Activated naive CD8-positive, alpha-beta T cell (primary cell): Measurements from ENCODE around the gene NDST3.

Source experiments
- H3K27ac Mint-ChIP-seq: one replicate; pipeline ENCODE4 v1.8.0; 2021; ENCODE audit warnings: mixed read lengths
- H3K27me3 Mint-ChIP-seq: one replicate; pipeline ENCODE4 v1.8.0; 2021; ENCODE audit warnings: mixed read lengths
- H3K36me3 Mint-ChIP-seq: one replicate; pipeline ENCODE4 v1.8.0; 2021; ENCODE audit warnings: mixed read lengths
- H3K4me1 Mint-ChIP-seq: one replicate; pipeline ENCODE4 v1.8.0; 2021; ENCODE audit warnings: low read depth, mixed read lengths
- H3K4me3 Mint-ChIP-seq: one replicate; pipeline ENCODE4 v1.8.0; 2021; ENCODE audit warnings: mild to moderate bottlenecking, mixed read lengths
- H3K9me3 Mint-ChIP-seq: one replicate; pipeline ENCODE4 v1.8.0; 2021; ENCODE audit warnings: low read depth, mixed read lengths

The NDST3 gene

DNA sequence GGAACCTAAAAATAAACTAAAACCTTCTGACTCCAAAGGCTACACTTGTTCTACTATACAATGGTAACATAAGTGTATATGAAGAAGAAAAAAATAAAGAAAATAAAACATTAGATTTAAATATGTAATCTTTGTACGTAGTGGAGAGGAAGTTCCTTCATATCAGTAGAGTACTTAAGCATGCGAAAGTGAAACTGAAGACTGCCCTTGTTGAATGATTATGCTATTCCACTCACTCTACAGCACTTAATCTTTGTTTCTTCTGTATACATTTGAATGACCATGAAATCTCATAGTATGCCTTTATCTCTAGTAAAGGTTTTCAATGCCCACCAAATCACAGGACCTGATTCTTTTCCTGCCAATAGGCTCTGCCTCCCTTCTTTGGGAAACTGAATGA, 78.9 kb downstream of the NDST3 start:
- no peak overlapping the region for H3K27ac Mint-ChIP-seq
- H3K4me3 Mint-ChIP-seq: no peak overlapping the region
- peaks cover 3% of the 10 kb centered on the region for H3K9me3 Mint-ChIP-seq
- peaks cover 5% of the 10 kb centered on the region for H3K4me1 Mint-ChIP-seq
- H3K27me3 Mint-ChIP-seq: peaks cover 2% of the 10 kb centered on the region
- no peaks in the 10 kb centered on the region for H3K36me3 Mint-ChIP-seq

DNA sequence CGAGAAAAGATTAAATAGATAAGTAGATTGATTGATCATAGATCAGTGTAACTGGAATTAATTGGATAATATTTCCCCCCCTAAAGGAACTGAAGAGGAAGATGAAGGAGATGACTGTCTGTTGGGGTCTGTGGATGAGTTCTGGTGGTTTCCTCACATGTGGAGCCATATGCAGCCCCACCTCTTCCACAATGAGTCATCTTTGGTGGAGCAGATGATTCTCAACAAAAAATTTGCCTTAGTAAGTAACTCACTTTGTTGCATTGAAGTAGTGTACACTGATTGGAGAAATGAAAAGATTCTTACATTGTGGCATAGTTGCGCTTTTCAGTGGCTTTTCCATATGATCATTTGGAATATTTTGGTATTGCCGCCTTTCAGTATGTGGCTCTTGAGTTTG, 80.4 kb downstream of the NDST3 start:
- peaks cover 5% of the 10 kb centered on the region for H3K4me1 Mint-ChIP-seq
- H3K36me3 Mint-ChIP-seq: no peaks in the 10 kb centered on the region
- H3K9me3 Mint-ChIP-seq: peaks cover 3% of the 10 kb centered on the region
- no peak overlapping the region for H3K27ac Mint-ChIP-seq
- peaks cover 2% of the 10 kb centered on the region for H3K27me3 Mint-ChIP-seq
- no peak overlapping the region for H3K4me3 Mint-ChIP-seq

DNA sequence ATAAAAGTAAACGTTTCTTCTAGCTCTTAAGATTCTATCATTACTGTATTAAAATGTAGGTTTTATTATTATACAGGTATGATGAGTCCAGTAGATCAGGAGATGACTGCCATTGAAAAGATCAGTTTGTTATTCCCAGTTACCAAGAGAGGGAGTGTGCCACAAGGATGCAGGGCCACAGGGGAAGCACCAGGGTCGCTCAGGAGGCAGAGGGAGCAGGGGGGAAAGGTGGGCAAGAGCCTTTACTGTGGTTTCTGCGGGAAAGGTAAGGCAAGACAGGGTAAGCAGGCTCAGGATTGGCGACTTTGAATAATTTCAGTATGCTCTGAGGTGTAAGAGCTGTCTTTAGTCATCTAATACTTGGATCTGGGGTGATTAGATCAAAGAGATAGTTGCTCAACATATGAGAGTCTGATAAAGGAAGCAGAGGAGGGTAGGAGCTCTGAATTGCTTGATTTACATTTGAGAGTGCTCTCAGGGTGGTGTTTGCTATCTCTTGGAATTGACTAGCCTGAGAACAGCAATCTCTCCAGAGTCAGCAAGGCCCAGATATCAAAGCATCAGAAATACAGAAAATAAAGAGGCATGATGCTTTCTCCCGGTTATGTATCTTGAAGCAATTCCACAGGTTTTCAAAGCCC, 86.0 kb downstream of the NDST3 start:
- no peak overlapping the region for H3K4me3 Mint-ChIP-seq
- H3K4me1 Mint-ChIP-seq: no peaks in the 10 kb centered on the region
- H3K36me3 Mint-ChIP-seq: no peaks in the 10 kb centered on the region
- no peaks in the 10 kb centered on the region for H3K9me3 Mint-ChIP-seq
- H3K27ac Mint-ChIP-seq: no peak overlapping the region
- H3K27me3 Mint-ChIP-seq: peaks cover 2% of the 10 kb centered on the region

DNA sequence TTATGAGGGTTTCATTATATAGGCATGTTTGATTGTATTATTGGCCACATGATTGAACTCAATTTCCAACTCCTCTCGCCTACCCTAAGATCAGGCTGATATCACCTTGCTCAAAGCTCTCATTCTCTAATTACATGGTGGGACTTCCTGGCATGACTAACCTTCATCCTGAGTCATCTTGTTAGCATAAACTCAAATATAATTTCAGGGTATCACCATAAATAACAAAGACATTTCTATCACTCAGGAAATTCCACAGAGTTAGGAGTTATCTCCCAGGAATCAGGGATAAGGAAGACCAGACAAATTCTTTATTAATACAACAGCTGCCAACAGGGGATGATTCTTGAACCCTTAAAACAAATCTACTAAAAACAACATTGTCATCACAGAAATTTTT, 90.7 kb downstream of the NDST3 start:
- H3K4me1 Mint-ChIP-seq: no peaks in the 10 kb centered on the region
- no peak overlapping the region for H3K27ac Mint-ChIP-seq
- no peaks in the 10 kb centered on the region for H3K36me3 Mint-ChIP-seq
- no peaks in the 10 kb centered on the region for H3K27me3 Mint-ChIP-seq
- H3K4me3 Mint-ChIP-seq: no peak overlapping the region
- H3K9me3 Mint-ChIP-seq: no peaks in the 10 kb centered on the region

GRCh38 chr4:118139241-118139640, 105.0 kb downstream of the NDST3 start:
- Mint-ChIP-seq H3K4me1 (no peaks in the 10 kb centered on the region), H3K27me3 (no peaks in the 10 kb centered on the region), H3K9me3 (peaks cover under 1% of the 10 kb centered on the region)

GRCh38 chr4:118141240-118141639, 107.0 kb downstream of the NDST3 start:
- Mint-ChIP-seq H3K4me3 (no peak overlapping the region), H3K27ac (no peak overlapping the region), H3K4me1 (no peaks in the 10 kb centered on the region), H3K9me3 (no peaks in the 10 kb centered on the region), H3K36me3 (no peaks in the 10 kb centered on the region), H3K27me3 (no peaks in the 10 kb centered on the region)

More at GRCh38 chr4:118139241-118139640, 105.0 kb downstream of the NDST3 start:
- Mint-ChIP-seq H3K36me3 (no peaks in the 10 kb centered on the region), H3K27ac (no peak overlapping the region), H3K4me3 (no peak overlapping the region)

- Mint-ChIP-seq H3K27ac (no peak overlapping the region), H3K9me3 (peaks cover 10% of the 10 kb centered on the region), H3K4me3 (no peak overlapping the region), H3K4me1 (no peaks in the 10 kb centered on the region), H3K36me3 (peaks cover 1% of the 10 kb centered on the region), H3K27me3 (no peaks in the 10 kb centered on the region)
Observed at GRCh38 chr4:118154649-118155048, 120.4 kb downstream of the NDST3 start.

GRCh38 chr4:118155516-118155915, 121.2 kb downstream of the NDST3 start:
- Mint-ChIP-seq H3K27ac (no peak overlapping the region), H3K36me3 (peaks cover 6% of the 10 kb centered on the region), H3K4me3 (no peak overlapping the region), H3K9me3 (peaks cover 14% of the 10 kb centered on the region), H3K27me3 (no peaks in the 10 kb centered on the region), H3K4me1 (no peaks in the 10 kb centered on the region)

DNA sequence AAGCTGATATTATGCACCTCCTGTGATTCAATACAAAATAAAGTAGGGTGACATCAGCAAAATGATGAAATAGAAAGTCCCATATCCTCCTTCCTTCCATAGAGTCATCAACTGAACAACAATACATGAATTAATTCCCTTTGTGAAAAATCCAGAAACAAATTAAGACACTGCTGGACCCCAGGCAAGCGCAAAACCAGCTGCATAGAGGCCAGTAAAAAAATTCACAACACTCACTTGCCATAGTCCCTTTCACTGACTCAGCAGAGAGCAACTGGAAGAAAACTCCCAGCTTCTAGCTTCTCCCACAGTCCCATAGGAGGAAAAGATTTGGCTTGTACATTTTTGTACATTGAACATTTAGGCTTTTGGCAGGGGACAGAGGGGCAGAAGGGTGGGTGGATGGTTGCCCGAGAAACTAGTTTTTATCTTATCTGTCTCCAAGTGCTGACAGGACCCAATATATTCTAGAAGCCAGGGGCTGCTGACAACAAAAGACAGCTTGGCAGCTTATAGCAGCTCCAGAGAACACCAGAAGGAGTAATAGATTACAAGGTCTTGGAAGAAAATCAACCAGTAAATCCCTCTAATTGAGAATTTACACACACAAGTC, 124.6 kb downstream of the NDST3 start:
- Mint-ChIP-seq H3K9me3 (peaks cover 14% of the 10 kb centered on the region), H3K27ac (no peak overlapping the region), H3K27me3 (no peaks in the 10 kb centered on the region), H3K4me1 (no peaks in the 10 kb centered on the region), H3K4me3 (no peak overlapping the region), H3K36me3 (peaks cover 6% of the 10 kb centered on the region)

DNA sequence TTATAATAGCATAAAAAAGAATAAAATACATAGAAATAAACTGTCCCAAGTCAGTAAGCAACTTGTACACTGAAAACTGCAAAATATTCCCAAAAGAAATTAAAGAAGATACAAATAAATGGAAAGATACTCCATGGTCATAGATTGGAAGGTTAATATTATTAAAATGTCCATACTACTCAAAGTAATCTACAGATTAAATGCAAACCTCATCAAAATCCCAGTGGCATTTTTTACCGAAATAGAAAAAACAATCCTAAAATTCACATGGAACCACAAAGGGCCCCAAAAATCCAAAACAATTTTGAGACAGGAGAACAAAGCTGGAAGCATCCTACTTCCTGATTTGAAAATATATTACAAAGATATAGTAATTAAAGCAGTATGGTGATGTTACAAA, 133.0 kb downstream of the NDST3 start:
- no peaks in the 10 kb centered on the region for H3K9me3 Mint-ChIP-seq
- H3K27me3 Mint-ChIP-seq: no peaks in the 10 kb centered on the region

DNA sequence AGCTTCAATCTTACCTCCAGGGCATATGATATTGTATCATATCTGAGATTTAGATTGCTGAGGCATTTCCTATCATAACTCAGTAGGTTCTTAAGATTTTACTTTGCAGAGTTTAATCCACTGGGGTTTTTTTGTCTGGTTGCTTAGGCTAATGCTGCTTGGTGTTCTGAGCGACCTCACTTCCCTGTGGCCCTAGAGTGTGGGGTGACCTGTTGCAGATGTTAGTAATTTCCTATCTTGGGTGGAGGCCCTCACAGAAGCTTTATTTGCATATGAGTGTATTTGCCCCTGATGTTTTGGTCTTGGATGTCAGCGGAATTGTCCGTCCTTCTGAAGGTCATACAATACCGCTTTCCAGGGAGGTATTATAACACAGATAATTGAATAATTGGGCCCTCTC, 137.1 kb downstream of the NDST3 start:
- Mint-ChIP-seq H3K4me1 (peaks cover 3% of the 10 kb centered on the region), H3K27ac (no peak overlapping the region), H3K27me3 (peaks cover 4% of the 10 kb centered on the region), H3K9me3 (no peaks in the 10 kb centered on the region), H3K4me3 (no peak overlapping the region), H3K36me3 (no peaks in the 10 kb centered on the region)

More for the DNA sequence above, 133.0 kb downstream of the NDST3 start:
- H3K27ac Mint-ChIP-seq: no peak overlapping the region
- H3K4me3 Mint-ChIP-seq: no peak overlapping the region
- no peaks in the 10 kb centered on the region for H3K36me3 Mint-ChIP-seq
- H3K4me1 Mint-ChIP-seq: no peaks in the 10 kb centered on the region

DNA sequence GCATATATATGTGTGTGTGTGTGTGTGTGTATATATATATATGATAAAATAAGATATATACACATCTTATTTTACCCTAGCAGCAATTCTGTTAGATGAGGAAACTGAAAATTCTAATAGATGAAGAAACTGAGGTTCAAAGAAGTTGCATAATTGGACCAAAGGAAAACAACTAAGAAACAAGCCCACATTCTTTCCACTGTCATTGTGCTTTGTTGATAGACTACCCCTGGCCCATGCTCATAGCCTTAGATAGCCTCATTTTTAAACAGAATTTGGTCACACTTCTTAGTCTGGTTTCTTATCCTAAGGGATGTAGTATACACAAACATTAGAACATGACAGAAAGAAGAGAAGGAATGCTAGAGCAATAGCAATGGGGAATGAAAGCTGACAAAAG, 138.8 kb downstream of the NDST3 start:
- Mint-ChIP-seq H3K36me3 (no peaks in the 10 kb centered on the region), H3K27me3 (peaks cover 4% of the 10 kb centered on the region), H3K4me1 (peaks cover 3% of the 10 kb centered on the region), H3K9me3 (no peaks in the 10 kb centered on the region), H3K4me3 (no peak overlapping the region), H3K27ac (no peak overlapping the region)

DNA sequence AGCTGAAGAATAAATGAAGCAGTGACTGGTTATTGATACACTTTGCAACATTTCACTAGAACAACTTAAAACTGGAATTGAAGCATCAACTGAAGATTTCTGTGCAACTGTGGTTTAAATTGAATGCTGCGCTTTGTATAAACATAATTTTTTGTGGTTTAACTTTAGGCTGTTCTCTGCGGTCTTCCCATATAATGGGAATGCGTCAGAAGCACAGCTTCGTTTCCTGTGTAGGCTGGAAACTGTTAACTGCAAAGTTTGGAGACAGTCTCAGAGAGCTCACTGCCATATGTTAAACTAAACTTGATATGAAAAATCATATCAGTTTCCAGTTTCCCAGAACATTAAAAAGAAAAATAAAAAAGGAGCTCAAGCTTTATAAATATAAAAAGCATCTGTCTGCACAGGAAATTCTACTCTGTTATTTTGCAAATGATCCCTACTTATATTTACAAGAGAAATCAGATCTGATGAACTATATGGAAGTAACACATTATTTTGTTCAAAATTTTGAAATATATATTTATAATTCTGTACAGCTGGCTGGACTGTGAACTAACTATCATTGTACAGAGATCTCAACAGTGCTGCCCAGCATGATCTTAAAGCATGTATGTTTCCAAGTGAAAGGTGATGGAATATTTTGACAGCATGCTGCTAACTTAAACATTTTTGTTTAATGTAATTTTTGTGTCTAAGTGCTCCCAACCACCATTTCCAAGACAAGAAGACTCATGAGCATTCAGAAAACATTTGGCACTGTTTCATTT, 139.9 kb downstream of the NDST3 start:
- H3K9me3 Mint-ChIP-seq: no peaks in the 10 kb centered on the region
- H3K36me3 Mint-ChIP-seq: no peaks in the 10 kb centered on the region
- H3K27ac Mint-ChIP-seq: no peak overlapping the region
- peaks cover 3% of the 10 kb centered on the region for H3K4me1 Mint-ChIP-seq
- no peak overlapping the region for H3K4me3 Mint-ChIP-seq
- H3K27me3 Mint-ChIP-seq: peaks cover 4% of the 10 kb centered on the region

DNA sequence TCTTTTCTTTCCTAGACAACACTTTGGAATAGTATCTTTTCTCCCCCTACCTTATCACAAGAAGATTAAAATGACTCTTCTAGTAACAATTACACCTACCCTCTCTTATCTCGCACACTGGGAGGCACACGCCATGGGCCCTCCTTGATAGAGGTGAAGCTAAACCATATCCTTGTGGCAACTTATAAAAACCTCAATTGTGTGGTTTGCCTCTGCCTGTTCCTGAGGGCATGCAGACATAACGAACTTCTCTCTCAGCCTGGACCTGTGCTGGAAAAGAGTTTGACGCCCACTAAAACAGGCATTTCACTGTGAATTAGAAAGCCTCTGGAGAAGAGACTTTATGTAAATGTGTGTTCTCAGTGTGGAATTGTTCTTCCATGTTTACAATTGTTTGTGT, 141.2 kb downstream of the NDST3 start:
- no peak overlapping the region for H3K27ac Mint-ChIP-seq
- H3K27me3 Mint-ChIP-seq: peaks cover 4% of the 10 kb centered on the region
- H3K9me3 Mint-ChIP-seq: no peaks in the 10 kb centered on the region
- H3K4me3 Mint-ChIP-seq: no peak overlapping the region
- H3K4me1 Mint-ChIP-seq: peaks cover 3% of the 10 kb centered on the region
- no peaks in the 10 kb centered on the region for H3K36me3 Mint-ChIP-seq

- H3K9me3 Mint-ChIP-seq: no peaks in the 10 kb centered on the region
- H3K27me3 Mint-ChIP-seq: peaks cover 4% of the 10 kb centered on the region
- no peaks in the 10 kb centered on the region for H3K36me3 Mint-ChIP-seq
- no peak overlapping the region for H3K4me3 Mint-ChIP-seq
- peaks cover 3% of the 10 kb centered on the region for H3K4me1 Mint-ChIP-seq
- no peak overlapping the region for H3K27ac Mint-ChIP-seq
Observed at GRCh38 chr4:118177126-118177525, 142.8 kb downstream of the NDST3 start.
